Eye (tissue), 1 donor: ENCODE measurements around the gene C16orf74.

Experiments
- DNase-seq: peaks from one replicate; pipeline ENCODE4 v3.0.0-alpha.2; 2015

The C16orf74 gene

DNA sequence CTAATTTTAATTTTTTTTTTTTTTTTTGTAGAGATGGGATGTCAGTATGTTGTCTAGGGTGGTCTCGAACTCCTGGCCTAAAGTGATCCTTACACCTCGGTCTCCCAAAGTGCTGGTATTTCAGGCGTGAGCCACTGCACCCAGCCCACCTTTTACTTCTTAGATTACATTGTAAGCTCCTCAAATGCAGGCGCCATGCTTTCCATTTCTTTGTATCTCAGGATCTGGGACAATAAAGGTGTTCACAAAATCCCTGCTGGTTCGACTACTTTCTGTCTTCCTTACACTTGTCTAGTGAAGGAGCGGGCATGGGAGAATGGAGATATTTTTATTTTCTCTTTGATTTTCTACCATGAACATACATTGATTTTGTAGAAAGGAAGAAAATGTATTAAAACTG, 23.2 kb upstream of the C16orf74 start:
- no peak for DNase-seq

DNA sequence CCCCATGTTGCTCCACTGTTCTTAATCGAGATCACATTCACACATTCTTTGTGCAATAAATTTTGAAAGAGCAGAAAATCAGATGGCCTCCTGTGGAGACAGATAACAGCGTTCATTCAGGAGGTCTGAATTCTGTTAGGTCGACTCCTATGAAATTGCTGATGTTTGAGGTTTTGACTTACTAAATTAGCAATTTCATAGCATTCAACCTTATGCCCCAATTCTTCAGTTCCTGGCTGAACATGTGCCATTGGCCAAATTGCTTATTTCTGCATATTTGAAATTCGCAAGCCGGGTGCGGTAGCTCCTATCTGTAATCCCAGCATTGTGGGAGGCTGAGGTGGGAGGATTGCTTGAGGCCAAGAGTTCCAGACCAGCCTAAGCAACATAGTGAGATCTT, 22.1 kb upstream of the C16orf74 start:
- no peak for DNase-seq

DNA sequence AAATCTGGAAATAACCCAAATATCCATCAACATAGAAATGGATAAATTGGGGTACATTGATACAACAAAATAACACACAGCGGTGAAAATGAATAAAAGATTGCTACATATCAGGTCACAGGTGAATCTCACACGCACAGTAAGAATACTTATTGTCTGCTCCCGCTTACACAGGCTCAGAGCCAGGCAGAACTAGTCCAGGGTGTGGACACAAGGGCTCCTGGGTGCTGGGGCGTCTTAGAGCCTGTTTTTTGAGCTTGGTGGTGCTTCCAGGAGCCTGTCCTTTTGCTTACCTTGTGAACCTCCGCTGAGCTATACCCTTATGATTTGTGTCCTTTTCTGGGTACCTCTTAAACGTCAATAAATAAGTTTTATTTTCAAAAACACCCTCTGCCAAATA, 19.8 kb upstream of the C16orf74 start:
- no peak for DNase-seq

DNA sequence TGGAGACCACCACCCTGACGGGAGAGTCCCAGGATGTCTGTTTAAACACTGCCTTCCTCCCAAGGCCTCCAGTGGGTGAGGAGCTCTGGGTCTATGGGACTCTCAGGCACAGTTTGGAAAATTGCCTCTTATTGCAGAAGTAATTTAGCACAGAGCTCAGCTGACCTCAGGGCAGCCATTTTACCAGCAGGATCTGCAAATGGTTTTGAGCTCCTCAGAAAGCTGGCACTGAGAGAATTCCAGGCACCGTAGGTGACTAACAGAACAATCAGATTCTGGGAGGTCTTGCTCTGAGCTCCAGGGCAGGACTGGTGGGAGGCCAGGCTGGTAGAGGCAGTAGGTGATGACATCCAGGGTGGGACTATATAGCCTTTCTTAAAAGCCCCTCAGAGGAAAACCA, 17.3 kb upstream of the C16orf74 start:
- DNase-seq = no peak

DNA sequence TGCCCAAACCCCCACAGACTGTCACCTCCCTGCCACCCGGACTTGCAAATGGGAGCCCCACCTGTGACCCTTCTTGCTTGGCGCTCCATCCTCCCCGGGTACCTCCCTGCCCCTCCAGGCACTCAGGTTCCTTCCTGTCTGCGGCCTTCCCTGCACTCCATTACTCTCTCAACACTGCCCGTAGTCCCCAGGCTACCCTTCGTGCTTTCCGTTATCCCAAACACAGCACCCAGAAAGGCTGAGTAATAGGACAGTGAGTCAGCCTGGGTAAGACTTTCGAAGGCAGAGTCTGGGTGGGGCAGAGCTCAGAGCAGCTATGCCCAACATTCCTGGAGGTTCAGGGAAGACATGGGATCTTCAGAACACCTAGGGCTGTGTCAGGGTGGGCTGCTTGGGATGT, 16.6 kb upstream of the C16orf74 start:
- no peak for DNase-seq

DNA sequence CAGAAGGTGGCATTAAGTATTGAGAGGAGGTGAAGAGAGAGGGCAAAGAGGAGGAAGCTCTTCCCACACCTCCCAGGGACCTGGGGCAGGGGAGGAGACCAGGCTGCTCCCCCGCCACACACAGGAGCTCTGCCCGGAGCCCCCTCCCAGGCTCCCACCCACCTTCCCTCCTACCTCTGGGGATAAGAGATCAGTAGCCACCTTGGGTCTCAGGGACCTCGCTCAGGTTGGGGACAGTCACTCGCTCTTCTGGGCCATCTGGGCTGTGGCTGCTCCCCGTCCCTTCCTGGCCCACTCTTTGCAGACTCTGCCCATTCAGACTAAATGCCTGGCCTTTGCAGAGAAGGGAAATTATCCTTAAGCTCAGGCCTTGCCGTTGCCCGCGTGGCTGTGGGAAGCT, 14.9 kb upstream of the C16orf74 start:
- DNase-seq = no peak

DNA sequence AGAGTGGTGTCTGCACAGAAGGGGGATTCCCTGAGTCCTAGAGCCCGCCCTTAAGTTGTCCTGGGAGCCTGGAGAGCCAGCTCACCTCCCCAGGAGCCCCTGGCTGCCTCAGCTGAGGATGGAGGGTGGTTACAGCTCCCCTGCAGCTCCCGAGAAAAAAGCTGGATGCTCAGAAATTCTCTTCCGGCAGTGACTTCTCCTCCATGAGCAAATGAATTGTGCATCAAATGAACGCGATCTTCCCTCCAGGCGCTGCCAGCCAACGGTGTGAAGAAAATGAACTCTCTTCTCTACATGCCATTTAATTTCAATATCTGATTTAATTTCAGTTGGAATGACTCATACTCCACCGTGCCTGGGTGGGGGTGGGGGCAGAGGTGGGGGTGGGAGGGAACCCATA, 14.3 kb upstream of the C16orf74 start:
- DNase-seq = no peak

DNA sequence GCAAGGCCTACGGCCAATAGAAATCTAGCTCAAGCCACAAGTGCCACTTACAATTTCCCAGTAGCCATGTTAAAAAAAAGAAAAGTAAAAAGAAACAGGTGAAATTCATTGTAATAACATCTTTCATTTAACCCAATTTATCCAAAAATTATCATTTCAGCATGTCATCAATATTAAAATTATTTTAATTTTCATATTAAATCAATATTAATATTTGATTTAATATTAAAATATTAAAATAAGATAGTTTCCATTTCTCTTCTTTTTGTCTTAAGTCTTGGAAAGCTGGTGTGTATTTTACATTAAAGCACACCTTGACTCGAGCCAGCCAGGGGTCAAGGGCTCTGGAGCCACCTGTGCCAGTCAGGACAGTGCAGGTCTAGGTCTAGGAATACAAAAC, 12.7 kb upstream of the C16orf74 start:
- no peak for DNase-seq

DNA sequence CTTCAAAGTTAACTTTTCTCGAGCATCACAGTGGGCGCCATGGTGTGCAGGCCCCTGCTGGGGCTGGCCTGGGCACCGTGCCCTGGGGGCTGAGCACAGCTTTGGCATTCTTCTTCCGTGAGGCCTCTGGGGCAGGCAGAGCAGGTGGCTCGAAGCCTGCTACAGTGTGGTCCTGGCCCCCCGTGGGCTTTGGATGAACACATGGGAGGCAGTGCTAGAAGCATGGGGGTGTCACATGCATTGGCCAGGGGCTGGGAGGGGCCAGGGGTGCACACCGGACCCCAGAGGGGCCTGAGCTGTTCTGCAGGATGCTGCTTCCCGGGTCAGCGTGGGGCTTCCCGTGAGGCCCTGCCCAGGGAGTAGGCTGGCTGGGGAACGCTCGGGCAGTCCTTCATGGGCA, 12.1 kb upstream of the C16orf74 start:
- no peak for DNase-seq

DNA sequence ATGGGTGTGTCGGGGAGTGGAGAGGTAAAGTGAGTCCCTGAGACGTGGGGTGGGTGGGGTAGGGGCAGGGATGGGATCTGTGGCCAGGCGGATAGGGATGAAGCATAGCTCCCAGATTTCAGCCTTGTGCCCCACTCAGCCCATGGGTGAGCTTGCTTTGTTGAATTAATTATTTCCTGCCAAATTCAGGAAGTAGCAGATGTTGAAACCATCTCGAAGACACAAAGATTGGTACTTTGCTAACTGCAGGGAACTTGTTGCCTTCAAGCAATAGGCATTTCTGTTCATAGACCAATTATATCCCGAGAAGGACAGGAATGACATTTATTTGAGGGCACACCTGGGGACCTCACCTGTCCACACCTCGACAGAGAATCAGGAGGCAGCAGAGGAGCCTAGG, 11.0 kb upstream of the C16orf74 start:
- no peak for DNase-seq

DNA sequence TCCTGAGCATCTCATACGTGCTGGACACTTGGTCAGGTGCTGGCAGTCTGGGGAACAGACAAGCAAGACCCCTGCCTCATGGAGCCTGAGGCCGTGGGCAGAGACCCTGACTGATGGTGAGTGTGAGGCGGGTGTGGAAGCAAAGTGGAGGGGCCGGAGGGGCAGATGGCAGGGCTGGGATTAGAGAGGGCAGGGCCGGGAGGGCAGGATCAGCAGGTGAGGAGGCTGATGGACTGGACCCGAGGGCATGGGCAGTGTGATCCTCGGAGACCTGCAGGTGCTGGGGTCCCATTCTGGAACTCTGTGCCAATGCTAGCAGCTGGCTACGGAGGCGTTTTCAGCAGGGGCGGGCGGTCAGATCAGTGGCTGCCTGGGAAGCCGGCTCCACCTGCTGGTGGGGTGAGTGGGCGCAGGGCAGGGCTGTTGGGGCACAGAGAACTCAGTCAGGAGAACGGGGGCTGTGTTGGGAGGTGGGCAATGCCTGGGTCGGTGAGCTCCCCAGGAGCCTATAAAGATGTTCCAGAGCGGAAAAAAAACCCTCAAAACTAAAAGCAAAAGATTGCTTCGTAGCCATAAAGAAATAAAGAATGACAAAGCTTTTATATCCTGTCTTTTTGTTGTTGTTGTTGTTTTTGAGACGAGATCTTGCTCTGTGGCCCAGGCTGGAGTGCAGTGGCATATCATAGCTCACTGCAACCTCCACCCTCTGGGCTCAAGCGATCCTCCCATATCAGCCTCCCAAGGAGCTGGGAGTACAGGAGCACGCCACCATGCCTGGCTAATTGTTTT, 8.9 kb upstream of the C16orf74 start:
- DNase-seq = no peak

DNA sequence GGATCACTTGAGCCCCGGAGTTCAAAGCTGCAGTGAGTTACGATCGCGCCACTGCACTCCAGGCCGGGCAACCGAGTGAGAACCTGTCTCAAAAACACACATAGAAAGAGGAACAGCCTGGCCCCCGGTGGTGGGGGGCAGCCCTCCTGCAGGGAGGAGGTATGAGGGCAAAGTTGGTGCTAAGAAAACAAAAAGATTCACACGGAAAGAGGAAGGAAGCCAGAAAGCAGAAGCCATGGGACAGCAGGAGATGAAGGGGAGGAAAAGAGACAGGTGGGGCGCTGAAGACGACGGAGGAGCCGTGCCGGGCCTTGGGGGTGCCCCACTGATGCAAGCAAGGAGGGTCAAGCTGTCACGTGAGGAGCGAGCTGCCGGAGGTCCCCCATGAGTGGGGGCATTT, 8.2 kb upstream of the C16orf74 start:
- DNase-seq = no peak

DNA sequence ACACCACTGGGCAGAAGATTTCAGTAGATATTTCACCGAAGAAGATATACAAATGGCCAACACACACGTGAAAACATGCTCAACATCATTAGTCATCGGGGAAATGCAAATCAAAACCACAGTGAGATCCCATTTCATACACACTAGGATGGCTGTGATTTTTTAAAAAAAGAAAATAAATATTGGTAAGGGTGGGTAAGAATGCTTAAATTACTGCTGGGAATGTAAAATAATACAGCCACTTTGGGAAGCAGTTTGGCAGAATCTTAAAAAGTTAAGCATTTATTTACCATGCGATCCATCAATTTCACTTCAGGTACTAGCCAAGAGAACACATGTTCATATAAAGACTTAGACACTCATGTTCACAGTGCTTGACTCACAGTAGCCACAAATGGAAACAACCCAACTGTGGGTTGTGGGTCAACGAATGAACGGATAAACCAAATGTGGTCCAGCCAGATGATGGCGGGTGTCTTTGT, 6.5 kb upstream of the C16orf74 start:
- no peak for DNase-seq

DNA sequence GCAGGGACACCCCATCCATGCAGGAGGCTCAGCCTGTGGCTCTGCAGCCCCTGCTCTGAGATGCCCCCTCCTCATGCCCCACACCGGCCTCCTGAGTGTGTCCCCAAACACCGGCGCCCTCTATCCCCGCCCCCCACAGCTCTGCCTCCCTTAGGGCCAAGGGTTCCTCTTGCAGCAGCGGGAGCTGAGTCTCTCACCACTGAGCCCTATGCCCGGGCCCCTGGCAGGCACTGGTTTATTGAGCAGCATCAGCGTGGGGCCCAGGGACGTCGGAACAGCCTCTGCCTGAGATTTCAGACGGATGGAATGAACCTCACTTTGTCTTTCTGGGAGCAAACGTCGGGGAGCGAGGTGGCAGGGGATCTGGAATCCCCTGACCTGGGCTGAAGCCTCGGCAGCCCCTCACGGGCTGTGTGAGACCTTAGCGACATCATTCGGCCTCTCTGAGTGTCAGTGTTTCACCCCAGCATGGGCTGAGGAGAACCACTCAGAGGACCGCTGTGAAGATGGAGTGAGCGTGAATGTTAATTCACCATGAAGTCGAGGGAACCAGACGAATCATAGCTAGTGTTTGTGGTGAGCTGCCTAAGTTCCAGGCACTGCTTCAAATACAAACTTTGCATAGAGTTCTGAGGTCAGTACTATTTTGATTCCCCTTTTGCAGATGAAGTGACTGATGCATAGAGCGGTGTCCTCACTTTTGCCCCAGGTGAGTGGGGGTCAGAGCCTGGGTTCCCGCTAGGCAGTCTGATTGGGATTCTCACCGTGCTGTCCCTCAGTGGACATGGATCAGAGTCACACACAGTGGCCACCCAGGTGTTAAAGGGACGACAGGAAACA, 5.3 kb upstream of the C16orf74 start:
- DNase-seq = no peak

DNA sequence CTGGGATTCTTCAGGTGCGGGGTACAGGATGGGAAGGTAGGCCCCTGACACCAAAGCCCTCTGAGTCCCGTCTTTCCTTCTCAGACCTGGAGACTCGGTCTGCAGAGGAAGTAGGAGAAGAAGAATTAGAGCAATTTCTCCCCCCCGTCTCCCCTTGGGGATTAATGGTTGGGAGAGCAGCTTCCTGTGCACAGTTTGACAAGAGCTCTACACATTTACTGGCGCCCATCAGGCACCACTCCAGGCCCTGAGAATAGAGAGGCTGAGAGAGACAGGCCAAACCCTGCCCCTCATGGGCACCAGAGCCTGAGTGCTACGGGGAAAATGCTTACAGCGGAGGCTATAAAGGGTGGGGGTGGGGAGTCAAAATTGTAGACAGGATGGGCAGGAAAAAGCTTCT, 3.5 kb upstream of the C16orf74 start:
- DNase-seq = peak; percentile 43

DNA sequence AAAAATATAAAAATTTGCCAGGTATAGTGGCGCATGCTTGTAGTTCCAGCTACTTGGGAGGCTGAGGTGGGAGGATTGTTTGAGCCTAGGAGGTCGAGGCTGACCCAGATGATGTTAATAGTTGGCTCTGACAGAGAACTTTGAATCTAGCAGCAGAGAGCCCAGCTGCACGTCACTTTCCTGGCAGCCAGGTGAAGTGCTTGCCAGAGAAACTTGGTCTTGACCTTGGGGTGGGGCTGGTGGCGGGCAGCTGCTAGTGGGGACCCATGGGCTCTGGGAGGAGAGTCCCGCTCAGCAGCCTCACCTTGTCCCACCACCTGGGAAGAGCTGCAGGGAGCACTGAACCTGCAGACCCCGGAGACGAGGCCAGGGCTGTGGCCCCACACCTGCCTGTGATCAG, 3.1 kb upstream of the C16orf74 start:
- no peak for DNase-seq

DNA sequence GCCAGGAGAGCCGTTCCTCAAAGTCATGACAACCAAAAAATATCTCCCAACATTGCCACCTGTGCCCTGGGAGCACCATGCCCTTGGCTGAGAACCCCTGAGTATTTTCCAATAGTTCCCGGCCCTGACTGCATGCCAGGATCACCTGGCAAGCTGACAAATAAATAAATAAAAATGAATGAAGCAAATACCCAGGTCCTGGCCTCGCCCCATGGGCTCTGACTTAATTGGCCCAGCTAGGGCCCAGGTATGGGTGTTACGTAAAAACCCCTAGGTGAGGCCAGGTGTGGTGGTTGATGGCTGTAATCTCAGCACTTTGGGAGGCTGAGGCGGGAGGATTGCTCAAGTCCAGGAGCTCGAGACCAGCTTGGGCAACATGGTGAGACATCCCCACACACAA, 2.7 kb upstream of the C16orf74 start:
- no peak for DNase-seq

DNA sequence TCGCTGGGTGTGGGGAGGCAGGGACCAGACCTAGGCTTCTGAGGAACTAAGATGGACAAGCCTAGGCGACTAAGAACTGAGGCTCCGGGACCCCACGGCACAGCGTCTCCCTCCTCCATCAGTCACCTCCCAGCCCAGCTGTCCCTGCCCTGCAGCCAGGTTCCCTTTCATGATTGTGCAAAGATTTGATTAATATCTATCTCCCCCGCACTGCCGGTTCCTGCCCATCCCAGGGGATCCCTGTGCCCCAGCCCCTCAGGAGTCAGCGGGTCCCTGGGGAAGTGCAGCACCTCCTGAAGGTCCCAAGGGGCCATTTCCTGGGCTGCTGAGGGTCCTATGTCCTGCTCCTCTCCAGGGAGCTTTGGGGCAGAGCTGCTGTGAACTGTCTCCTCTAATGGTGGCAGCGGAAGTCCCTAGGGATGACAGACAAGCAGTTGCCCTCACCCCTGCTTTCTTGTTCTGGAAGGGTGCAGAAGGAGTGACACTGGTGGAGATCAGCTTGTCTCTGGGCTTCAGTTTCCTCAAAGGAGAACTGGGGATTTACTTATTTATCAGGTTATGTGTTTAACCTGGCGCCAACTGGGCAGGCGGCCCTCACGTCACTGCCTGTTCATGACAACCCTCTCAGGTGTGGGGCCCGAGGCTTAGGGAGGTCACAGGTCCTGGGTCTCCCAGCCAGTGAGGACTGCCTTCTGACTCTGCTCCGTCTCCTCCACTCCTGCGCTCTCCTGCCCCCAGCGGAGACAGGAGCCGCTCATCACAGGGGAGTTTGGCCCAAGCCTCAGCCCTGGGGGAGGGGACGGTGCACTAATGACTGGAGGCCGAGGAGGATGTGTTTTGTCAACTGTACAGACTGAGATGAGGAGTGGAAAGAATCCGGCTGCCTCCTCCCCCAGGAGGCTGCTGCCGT, 1.9 kb upstream of the C16orf74 start:
- peak; percentile 72 for DNase-seq

DNA sequence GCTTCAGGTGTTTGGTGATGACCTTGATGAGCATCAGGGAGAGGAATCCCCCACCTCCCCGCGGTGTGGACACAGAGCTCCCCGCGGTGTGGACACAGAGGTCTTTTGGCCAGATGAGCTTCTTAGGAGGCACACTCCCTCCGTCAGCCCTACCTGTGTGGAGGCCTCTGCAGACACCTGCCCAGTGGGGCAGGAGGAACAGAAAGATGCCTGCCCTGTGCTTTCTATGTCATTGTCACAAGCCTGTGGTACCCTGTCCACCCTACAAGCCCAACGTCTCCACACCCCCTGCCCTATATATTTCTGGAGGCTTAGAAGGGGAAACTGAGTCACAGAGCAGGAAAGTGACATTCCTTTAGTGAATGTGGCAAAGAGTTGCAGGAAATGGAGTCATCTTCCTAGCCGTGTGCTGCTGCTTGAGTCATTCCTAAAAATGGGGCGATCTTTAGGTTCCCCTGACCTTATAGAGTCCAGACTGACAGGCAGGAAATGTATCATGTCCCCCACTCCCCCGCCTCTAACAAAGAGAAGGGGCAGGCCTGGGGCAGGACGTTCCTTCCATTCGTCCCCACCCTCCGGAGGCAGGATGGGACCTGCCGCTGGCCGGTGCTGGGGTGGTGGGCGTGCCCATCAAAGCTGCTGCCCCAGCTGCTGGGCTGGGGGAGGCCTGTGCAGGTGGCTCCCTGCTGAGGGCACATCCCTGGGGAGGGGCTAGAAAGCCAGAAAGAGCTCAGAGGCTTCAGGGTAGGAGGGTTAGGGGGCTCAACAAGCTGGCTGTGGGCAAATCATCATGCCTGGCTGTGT, 1.0 kb upstream of the C16orf74 start:
- no peak for DNase-seq

DNA sequence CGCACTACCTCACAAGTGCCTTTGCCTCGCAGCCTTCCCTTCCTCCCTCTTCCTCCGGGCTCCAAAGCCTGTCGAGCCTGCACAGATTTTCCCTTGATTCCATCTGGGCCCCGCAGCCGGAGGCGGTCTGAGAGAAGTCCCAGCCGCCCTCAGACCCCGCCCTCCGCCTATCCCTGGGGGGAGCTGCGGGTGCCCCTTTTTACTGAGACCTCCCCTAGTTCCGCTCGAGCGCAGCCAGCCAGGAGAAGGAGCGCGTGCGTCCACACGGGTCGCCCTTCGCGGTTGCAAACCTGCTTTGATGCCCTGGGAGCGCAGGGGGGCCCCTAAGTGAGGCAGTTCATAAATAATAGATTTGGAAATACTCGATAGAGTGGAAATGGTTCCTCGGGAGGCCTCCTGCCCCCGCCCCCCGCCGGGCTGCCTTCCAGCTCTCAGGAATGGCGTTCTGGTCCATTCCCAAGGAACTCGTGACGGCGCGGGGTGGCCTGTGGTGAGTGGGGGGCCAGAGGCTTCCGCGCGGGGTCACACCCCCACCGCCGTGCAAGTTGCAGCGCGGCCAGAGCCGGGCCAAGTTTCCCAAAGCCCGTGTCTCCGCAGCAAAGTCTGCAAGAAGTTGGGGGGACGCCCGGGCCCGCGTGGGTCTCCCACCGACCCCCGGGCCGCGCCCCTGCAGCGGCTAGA, 610 bp downstream of the C16orf74 start:
- DNase-seq = peak; percentile 79

DNA sequence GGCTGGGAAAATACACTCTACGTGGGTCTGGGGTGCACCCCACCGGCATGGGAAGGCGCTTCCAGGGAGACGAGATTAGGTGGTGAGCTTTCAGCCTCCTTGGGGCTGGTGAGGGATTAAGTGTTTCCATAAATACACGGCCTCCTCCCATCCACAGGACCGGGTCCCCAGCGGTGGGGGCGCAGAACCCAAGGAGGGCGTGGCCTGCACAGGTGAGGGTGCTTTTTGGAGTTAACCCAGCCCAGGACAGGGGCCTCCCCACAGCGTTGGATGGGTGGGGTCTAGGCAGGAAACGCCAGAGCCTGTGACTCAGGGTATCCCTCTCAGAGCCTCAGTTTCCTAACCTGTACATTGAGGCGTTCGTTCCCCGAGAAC, 1.1 kb downstream of the C16orf74 start:
- DNase-seq = peak; percentile 20
